NCI-H2171 treated with DMSO at 0.1 percent for 48 hours (cell line): ENCODE data around the gene TCERG1L.
A peak's percentile ranks its signal among the peaks of the same experiment; 100 is the strongest.
"Not testable (repeated sequence)": the region's sequence is repeated elsewhere in the genome, so short reads cannot be mapped to it uniquely, and the experiment has no call there.

Experiments used
- DNase-seq: peaks from one replicate; lab custom pipeline; 2025; lab: John Stamatoyannopoulos, UW

Gene TCERG1L, protein sequence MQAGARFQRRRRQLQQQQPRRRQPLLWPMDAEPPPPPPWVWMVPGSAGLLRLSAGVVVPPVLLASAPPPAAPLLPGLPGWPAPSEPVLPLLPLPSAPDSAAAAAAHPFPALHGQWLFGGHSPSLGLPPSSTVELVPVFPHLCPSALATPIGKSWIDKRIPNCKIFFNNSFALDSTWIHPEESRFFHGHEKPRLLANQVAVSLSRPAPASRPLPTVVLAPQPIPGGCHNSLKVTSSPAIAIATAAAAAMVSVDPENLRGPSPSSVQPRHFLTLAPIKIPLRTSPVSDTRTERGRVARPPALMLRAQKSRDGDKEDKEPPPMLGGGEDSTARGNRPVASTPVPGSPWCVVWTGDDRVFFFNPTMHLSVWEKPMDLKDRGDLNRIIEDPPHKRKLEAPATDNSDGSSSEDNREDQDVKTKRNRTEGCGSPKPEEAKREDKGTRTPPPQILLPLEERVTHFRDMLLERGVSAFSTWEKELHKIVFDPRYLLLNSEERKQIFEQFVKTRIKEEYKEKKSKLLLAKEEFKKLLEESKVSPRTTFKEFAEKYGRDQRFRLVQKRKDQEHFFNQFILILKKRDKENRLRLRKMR

DNA sequence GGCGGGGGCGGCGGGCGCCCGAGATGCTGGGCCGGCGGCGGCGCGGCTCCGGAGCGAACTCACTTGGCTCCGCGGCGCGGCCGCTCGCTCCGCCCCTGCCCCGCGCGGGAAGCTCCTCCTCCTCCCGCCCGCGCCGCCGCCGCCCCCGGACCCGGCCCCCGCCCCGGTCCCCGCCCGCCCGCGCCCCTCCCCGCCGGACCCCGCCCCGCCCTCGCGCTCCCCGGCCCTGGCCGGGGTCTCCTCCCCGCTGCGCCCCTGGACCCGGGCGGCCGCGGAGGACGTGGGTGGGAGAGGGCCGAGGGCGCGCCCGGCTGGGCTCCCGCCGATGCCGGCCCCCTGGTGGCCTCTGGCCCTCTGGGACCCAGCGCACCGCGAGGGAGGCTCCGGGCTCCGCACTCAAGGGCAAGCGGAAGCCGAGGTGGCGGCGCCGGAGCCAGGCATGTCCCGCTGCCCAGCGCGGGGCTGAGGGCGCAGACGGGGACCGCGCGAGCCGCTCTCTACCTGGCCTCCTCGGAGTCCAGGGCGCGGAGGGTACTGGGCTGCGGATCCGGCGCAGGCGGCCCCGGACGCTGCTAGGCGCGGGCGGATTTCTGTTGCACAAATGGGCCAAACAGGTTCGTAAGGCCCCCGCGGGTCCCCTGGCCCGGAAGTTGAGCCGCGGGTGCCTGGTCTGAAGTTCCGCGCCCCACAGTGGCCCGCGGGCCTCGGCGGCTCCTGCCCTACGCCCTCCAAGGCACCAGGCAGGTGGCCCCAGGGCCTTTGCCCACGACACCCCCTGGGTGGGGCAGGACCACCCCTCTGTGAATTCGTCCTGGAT lies at the start of gene TCERG1L:
Gene TCERG1L (minus strand): TSS at position 61 of the 817 bp plus-strand sequence. CDS start 86 bp downstream, outside the sequence.
- DNase-seq, result peak; percentile 31

DNA sequence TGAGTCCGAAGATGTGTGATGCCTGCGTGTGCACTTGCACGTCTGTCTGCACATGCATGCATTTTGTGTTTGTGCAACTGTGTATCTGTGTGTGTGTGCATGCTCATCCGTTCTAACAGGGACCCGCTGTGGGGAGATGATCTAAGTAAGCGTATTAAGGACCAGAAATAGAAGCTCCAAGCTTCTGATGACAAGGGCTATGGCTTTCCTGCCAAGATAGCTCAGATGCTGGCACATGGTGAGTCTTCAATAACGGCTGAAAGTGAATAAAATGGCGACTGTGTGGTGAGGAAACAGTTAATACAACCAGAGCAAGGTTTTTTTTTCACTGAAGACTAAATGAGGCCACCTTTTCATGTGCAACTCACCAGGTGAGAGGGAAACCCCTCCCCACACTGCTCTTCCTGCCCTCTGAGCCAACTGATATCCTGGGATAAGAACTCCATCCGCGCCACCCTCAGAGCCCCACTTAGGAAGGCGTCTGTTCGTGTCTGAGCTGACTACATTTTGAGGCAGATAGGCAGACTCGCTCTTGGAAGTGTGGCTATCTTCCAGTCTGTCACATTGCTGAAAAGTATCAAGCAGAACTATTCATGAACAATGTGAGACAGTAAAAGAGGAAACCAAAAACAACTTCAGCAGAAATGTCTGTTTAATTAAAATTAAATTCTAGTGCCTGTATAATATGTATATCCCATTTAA lies 47.4 kb upstream of the TCERG1L start:
- no peak for DNase-seq

DNA sequence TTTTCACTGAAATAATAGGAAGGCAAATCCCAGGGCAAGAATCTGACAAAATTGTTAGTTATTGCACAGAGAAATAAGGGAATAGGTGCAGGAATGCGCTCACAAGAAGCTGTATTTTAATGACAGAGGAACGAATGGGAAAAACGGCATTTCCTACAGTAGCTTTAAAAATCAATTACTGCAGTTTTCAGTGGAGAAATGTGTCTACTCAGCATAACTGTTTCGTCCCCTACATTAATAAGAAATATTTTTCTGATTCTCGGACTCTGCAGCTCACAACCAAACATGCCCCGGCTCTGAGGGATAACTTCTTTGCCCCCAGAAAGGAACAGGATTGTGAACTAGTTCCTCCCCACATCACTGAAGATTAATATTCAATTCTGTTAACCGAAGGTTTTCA lies 44.9 kb upstream of the TCERG1L start:
- DNase-seq, result no peak

DNA sequence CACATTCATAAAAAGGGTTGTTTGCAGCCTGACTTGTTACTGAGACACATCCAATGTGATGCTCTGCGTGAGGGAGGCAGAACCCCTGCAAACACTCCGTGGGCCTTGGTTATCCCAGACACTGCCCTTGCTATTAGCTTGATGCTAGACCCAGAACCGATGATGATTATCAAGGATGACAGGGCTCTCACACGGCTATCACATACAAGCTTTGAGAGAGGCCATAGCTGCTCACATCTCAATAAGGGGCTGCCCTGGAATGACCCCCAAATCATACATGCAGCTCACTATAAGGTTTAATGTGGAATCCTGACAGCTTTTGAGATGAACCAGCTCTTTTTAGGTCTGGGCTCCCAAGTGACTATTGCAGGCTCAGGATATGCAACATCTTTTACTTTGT lies 44.4 kb upstream of the TCERG1L start:
- DNase-seq, result no peak

DNA sequence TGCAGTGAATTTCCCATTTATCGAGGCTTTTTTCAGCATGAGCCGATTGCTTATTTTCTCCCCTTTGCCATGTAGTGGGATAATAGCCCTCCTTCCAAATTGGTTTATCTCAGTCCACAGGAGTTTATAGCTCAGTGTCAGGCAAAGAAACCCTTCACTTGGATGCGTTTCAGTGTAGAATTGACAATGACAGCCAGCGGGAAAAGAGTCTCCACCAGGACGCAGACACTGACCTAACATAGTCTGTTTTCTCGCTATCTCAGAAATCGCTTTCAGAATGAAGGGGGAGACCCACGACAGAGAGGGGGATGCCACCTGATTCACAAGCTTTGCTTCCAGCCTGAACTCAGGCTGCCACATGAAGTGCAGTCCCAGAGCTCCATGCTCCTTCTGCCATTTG lies 43.5 kb upstream of the TCERG1L start:
- DNase-seq, result no peak

DNA sequence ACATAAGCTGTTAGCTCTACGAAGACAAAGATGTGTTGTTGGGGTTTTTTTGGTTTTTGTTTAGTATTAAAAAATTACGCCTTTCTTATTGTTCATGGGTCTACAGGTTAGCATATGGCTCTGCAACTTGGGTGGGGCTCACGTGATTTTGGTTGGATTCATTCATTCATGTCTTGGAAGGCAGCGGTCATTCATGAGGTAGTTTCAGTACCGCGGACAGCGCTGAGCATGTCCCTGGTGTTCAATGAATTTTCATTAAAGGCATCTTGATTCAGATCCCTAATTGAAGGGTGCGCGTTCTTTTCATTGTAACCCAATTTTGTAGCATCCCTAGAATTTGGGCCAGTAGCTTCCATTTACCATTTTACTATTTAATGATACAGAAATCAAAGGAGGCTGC lies 42.9 kb upstream of the TCERG1L start:
- DNase-seq, result no peak

DNA sequence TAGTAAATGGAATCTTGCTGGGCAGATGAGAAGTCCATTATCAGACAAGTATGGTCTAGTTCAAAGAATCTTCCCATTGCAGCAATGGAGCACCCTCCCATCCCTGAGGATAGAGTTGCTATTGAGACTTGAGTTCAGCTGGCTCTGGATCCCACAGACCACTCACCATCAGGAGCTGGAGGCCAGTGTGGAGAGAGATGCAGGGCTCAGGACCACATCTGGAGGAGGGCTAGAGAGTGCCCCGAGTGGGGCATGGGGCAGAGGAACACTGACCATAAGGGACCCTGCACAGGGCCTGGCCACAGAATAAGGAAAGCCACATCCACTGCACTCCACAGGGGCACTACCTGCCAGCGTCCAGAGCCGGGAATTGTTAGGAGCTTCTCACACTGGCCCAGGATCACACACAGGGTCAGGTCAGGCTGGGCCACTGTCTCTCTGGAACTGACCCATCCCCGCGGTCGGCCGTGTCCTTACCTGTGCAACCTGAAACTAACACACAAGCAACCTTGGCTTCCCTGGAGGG lies 41.3 kb upstream of the TCERG1L start:
- no peak for DNase-seq

DNA sequence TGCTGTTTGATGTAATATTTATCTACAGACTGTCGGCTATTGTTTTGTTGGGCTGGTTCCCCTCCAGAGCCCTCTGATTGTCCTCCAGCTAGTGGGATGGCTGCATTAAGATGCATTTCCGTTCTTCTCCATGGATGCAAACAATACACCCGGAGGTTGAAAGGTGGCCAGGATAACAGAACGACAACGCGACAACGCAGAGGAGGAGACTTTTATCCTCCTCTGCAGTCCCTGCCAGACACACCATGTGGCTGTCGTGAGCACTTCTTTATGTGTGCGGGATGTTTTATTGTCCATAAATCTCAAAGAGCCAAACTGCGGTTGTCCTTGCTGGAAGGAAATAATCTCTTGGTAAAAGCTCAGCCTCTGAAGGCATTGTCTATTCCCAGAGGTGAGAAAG lies 39.1 kb upstream of the TCERG1L start:
- no peak for DNase-seq

DNA sequence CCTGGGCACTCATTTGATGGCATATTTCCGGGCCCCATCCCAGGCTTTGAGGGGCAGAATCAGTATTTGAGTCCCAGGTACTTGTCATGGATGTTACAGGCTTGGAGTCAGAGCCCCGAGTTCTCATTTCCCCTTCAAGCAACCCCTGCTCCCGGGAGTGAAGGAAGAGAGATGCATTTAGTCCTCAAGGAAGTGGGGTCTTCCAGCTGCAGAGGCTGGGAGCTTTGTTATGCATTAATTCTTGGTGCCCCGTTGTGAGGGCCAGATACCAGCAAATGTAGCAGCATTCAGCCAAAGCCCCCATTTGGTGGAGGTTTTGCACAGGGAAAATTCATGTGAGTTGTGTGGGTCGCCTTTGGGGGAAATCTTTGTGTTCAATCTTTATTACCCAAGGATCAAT lies 38.7 kb upstream of the TCERG1L start:
- DNase-seq, result no peak

DNA sequence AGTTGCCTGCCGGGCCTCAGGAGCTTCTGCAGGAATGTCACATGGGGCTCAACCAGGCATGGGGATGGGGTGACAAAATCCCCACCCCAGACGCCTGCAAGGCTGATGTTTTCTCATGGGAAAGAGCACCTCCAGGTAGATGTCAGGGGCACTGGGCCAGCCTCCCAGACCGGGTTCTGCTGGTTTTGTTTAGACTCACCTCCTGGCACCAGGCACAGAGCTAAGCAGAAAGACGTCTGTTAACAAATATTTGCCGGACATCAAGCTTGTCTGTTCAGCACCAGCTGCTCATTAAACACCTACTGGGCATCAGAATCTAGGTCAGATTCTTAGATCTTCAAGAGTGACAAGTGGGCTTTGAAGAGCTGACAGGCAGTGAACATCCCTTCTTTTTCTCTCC lies 34.9 kb upstream of the TCERG1L start:
- no peak for DNase-seq

DNA sequence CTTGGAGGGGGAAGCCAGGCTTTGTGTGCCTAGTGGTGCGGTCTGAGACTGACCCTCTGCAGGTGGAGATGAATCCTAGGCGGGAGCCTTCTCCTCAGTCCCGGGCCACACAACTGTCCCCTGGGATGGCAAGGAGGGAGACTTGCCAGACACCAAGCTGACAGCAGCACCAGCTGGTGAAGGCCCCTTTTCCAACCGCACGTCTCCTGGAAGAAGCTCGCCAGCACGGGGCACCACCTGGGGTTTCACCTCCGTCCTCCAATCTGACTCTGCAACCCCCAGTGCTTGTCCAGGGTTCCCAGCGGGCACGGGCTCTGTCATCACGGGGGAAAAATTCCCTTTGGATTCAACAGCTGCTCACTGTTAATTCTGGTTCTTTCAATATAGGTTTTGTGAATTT lies 34.2 kb upstream of the TCERG1L start:
- peak; percentile 7 for DNase-seq

DNA sequence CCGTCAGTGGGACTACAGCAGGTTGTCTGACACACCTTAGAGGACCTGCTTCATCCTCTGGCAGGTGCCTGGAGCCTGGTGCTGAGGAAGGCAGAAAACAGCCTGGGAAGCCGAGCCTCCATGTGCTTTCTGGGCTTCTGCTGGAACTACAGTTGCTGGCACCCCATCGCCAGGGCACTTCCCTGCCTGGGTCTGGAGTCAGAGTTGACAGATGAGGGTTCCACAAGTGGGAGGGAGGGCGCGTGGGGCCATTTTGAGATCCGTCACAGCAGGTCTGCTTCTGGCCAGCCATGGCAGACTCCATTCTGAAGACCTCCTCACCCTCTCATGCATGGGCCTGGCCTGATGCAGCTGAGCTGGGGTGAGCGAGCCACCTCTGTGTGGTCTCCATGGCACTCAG lies 33.2 kb upstream of the TCERG1L start:
- DNase-seq, result no peak

DNA sequence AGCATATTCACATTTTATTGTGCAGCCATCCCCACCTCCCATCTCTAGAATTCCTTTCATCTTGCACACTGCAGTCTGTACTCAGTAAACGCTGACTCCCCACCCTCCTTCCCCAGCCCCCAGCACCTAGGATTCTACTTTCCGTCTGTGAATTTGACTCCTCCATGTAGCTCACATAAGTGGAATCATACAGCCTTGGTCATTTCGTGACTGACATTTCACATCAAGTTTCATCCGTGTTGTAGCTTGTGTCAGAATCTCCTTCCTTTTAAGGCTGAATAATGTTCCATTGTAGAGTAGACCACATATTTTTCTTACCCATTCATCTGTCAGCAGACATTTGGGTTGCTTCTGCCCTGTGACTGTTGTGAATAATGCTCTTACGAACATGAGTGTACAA lies 26.2 kb upstream of the TCERG1L start:
- no peak for DNase-seq

DNA sequence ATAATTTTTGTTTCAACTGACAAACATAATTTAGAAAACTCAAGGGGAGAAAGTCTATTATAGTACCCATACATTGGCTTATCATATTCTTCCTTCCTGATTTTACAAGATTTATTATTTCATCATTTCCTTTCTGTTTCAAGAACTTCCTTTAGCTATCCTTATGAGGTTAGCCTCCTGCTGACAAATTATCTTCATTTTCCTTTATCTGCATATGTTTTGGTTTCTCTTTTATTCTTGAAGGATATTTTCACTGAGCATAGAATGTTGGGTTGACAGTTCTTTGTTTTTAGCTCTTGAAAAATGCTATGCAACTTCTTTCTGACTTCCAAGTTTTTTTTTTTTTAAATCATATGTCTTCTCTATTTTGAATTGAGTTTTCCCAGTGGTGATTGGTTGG lies 21.3 kb upstream of the TCERG1L start:
- DNase-seq, result no peak

DNA sequence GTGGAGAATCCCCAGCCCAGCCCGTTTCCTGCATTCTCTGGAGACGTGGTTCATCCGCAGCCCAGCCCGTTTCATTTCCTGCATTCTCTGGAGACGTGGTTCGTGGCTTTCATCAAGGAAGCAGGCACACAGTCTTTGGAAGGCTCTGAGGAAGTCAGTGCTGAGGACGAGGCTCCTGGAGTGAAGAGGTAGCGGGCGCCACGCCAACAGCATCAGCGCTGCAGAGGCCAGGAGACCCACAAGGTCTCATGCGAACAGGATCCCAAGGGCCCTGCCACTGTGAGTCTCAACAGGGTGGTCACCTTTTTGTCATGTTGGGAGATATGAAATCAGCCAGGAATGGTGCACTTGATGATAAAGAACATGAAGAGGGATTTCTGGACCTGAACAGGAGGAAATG lies 12.4 kb upstream of the TCERG1L start:
- DNase-seq, result no peak

DNA sequence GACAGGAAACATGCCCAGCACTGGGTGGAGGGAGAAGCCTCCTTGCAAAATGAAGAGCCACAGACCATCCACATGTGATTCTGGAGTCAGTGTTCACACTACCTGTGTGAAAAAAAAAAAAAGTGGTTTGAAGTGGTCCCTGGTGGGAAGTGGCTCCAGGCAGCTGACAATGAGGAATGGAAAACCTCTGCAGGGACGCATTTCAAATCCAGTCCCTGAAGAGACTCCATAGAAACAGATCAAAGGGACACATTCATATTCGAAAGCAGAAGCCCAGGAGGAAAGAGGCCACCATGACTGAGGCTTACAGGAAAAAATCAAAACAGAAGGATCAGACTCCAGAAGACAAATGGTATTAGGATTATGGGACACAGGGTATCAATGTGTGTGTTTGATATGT lies 11.5 kb upstream of the TCERG1L start:
- DNase-seq, result no peak

DNA sequence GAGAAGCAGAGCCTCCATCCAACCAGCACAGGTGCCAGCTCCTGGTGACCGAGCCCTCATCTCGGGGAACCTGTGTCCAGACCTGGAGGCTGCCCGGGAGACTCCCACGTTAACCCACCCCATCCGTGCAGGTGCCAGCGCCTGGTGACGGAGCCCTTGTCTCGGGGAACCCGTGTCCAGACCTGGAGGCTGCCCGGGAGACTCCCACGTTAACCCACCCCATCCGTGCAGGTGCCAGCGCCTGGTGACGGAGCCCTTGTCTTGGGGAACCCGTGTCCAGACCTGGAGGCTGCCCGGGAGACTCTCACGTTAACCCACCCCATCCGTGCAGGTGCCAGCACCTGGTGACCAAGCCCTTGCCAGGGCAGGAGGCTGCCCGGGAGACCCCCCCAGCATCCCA lies 11.1 kb upstream of the TCERG1L start:
- not testable (repeated sequence) for DNase-seq

DNA sequence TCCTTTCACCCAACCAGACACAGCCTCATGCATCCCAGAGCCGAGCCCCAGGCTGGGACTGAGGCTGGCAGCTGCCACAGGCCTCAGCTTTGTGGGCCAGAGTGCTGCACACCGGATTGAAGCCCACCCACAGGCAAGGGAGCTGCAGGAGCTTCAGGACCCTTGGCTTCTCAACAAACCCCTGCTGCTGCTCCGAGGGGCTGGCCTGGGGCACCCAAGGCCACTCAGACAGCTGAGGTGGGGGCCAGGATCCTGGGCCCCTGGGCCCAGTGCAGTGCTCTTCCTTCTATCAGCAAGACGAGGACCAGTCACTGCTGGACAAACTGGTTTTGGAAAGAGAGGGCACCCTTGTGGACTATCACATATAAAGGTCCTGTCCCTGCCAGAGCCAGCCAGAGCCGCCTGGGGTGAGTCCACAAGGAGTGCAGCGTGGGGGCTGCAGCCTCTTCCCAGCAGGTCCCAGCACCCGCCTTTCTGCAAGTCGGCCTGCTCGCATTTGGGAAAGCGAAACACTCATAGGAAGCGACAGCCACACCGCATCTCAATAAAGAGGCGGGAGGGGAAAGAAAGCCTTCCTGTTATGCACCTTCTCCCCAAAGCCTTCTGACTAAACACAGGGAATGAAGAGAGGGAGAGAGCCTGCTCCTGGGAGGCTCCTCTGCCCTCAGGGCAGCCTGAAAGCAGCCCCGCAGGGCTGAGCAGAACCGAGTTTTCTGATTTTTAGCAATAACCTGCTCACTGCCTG lies 9.5 kb upstream of the TCERG1L start:
- no peak for DNase-seq

DNA sequence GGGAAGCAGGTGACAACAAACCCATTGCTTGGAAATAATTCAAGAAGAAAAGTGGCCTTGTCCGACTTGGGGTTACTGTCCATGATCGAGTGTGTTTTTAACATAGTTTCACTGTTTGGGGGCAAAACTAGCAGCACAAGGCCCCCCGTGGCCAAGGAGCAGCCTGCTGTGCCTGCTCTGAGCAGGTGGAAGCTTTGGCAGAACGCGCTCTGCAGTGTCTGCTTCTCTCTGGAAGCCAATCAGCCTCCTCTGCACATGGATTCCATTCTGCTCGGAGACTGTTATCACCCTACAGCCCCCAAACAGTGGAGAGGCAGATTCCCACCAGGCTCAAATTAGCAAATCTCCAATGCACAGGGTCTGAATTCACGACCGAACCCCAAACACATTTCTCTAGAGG lies 7.3 kb upstream of the TCERG1L start:
- no peak for DNase-seq

DNA sequence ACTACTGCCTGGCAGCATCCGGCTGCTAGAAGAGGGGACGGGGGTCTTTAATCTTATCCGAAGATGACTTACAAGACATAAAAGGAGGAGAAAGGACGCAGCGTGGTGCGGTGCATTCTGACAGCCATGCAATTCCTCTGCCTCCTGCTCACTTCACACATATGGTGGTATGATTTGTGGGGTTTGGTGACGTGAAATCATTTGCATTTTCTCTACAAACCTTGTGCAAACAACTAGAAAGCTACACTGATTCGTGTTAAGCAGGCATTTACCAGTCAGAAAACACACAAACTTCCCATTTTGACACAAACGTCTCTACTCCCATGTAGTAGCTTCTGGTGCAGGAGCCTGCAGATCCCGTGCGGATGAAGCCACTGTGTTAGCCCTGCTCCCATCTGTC lies 6.8 kb upstream of the TCERG1L start:
- DNase-seq, result no peak

DNA sequence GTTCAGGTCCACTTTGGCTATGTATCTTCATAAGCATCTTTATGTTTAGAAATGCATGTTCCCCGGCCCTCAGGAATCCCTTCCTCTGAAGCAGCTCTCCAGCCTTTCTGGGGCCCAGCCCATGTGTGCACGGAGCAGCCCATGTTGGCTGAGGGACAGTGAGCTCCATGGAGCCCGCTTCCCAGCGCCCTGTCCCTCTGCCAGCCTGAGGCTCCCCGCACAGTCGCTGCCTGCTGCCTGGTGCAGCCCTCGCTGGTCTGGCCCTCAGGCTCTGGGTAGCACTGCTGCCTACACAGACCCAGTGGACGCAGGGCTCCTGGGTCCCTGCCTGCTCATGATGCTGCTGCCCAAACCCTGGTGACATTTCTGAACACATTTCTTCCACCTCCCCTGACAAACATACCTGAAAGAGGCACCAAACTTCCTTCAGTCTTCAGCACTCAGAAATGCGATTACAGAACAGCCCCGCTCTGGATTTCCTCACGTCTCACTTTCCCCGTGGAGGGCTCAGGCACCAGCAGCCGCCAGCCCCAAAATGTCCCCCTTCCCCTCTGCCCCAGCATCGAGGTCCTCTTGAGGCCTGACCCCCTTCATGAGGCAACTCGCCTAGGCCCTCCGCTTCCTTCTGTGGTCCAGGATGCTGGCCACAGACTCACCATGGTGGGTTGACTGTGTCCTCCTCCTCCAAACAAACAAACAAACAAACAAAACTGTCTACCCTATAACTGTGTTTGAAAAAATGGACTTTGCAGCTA lies 5.0 kb upstream of the TCERG1L start:
- DNase-seq, result no peak
